HepG2 (cell line): ENCODE measurements around the gene UBAP2L. TPM values are rescaled to one million over a fixed set of nuclear protein-coding genes. Genes with fewer than 3 reads are reported as not detected.

Experiments used
- ATAC-seq: fragments of 200-7000 bp; cut with Tn5 transposase; 3 replicates; pipeline ENCODE4 v1.9.1; 2020; ENCODE audit warnings: mild to moderate bottlenecking, moderate library complexity
- BruUV-seq: library from RNA; stranded (reverse); fragments of 400-500 nt; replicated peaks from 2 replicates; lab custom pipeline; 2021; lab: Mats Ljungman, UMichigan
- CTCF ChIA-PET: fragments of 300-600 bp; formaldehyde crosslinking; extraction: SDS; loops from one replicate; lab custom pipeline; 2021; ENCODE audit warnings: low total read pairs, inconsistent platforms, low intra/inter-chr PET ratio; lab: Yijun Ruan, JAX
- POLR2A ChIA-PET: fragments of 350-600 bp; sonication (Branson Sonifier 250); formaldehyde crosslinking; loops from one replicate; lab custom pipeline; 2020; ENCODE audit warnings: antibody characterized with exemption, inconsistent platforms; lab: Yijun Ruan, JAX
- DNase-seq: peaks from one replicate; pipeline ENCODE4 v3.0.0-alpha.2; 2015; ENCODE audit warnings: low spot score
- FAIRE-seq: peaks from 3 replicates; lab custom pipeline; 2011; peaks lifted over from hg19 to GRCh38; lab: Jason Lieb, UNC
- H2AFZ ChIP-seq: one replicate; pipeline ENCODE4 v1.6.1; 2011; ENCODE audit warnings: low read length, inconsistent platforms
- H3K27ac ChIP-seq: fragments of 300-600 bp; 3 replicates; pipeline ENCODE4 v1.8.0; 2011; ENCODE audit warnings: mixed run types, mild to moderate bottlenecking, mixed read lengths, low read length, inconsistent platforms; ENCODE audit not compliant: insufficient read depth; ENCODE audit errors: extremely low read length
- H3K27me3 ChIP-seq, 2 experiments: fragments of 200-600 bp in 1 of 2; 2 replicates in 1 of 2; 3 replicates in 1 of 2; pipeline versions ENCODE4 v1.6.0 to v1.8.0; 2011; ENCODE audit warnings: low read length in 2 of 2, mild to moderate bottlenecking in 2 of 2, moderate library complexity in 2 of 2, inconsistent platforms in 1 of 2; ENCODE audit not compliant: insufficient read depth in 2 of 2, control insufficient read depth in 1 of 2
- H3K36me3 ChIP-seq, 2 experiments: fragments of 200-600 bp in 1 of 2; replicated peaks in 1 of 2; 2 replicates in 1 of 2; 3 replicates in 1 of 2; pipeline versions ENCODE4 v1.5.1 to v1.8.0; 2011; ENCODE audit warnings: low read length in 2 of 2, inconsistent platforms in 1 of 2; ENCODE audit not compliant: insufficient read depth in 2 of 2, control insufficient read depth in 1 of 2
- H3K4me1 ChIP-seq: 2 replicates; pipeline ENCODE4 v1.5.1; 2012; ENCODE audit warnings: low read length, inconsistent platforms; ENCODE audit not compliant: insufficient read depth
- H3K4me2 ChIP-seq: 2 replicates; pipeline ENCODE4 v1.6.0; 2011; ENCODE audit warnings: low read depth, low read length, inconsistent platforms
- H3K4me3 ChIP-seq, 3 experiments: fragments of 200-600 bp in 1 of 3; sonication (generic), shearing (Covaris generic) in 1 of 3; replicated peaks in 1 of 3; 2 replicates each; pipeline ENCODE4 v1.5.1; 2011 to 2016; ENCODE audit warnings: low read length in 3 of 3, inconsistent platforms in 2 of 3, low read depth in 2 of 3, mild to moderate bottlenecking in 2 of 3, control low read depth in 1 of 3, mixed read lengths in 1 of 3; ENCODE audit not compliant: insufficient read depth in 1 of 3
- H3K79me2 ChIP-seq: one replicate; pipeline ENCODE4 v1.6.1; 2011; ENCODE audit warnings: low read length, inconsistent platforms; ENCODE audit not compliant: insufficient read depth
- H3K9ac ChIP-seq: 2 replicates; pipeline ENCODE4 v1.6.0; 2011; ENCODE audit warnings: mild to moderate bottlenecking, low read depth, low read length, inconsistent platforms; ENCODE audit not compliant: insufficient read depth
- H3K9me3 ChIP-seq: 2 replicates; pipeline ENCODE4 v1.5.1; 2012; ENCODE audit warnings: mild to moderate bottlenecking, low read length
- H4K20me1 ChIP-seq: 2 replicates; pipeline ENCODE4 v1.6.0; 2011; ENCODE audit warnings: inconsistent platforms, mild to moderate bottlenecking, low read length, moderate library complexity; ENCODE audit not compliant: insufficient read depth
- KLF16 ChIP-seq, 2 experiments: sonication (generic) in 1 of 2; formaldehyde crosslinking in 1 of 2; IDR thresholded peaks; 2 replicates each; pipeline versions ENCODE4 v1.6.1 to v1.8.0; 2016 to 2023; ENCODE audit warnings: missing genetic modification reagents in 2 of 2, missing compliant biosample characterization in 1 of 2
- NFIB ChIP-seq: sonication (generic); formaldehyde crosslinking; IDR thresholded peaks from 2 replicates; pipeline ENCODE4 v1.9.0; 2021; ENCODE audit warnings: missing genetic modification reagents, mild to moderate bottlenecking, borderline replicate concordance
- NFIC ChIP-seq: IDR thresholded peaks from 2 replicates; pipeline ENCODE4 v1.6.1; 2012; ENCODE audit warnings: mild to moderate bottlenecking, low read length, inconsistent platforms
- POLR2G ChIP-seq: fragments of 200-400 bp; formaldehyde crosslinking; IDR thresholded peaks from 2 replicates; pipeline ENCODE4 v1.6.1; 2018; ENCODE audit warnings: mild to moderate bottlenecking, low read depth, low read length, moderate library complexity
- ZBTB38 ChIP-seq: sonication (generic); formaldehyde crosslinking; IDR thresholded peaks from 2 replicates; pipeline ENCODE4 v1.5.1; 2020; ENCODE audit warnings: mild to moderate bottlenecking, missing genetic modification reagents
- ZFP36L1 ChIP-seq: sonication (generic); formaldehyde crosslinking; IDR thresholded peaks from 2 replicates; pipeline ENCODE4 v1.8.0; 2022; ENCODE audit warnings: mild to moderate bottlenecking, missing genetic modification reagents, moderate library complexity
- ZNF138 ChIP-seq: sonication (generic); formaldehyde crosslinking; IDR thresholded peaks from 2 replicates; pipeline ENCODE4 v1.5.0; 2020; ENCODE audit warnings: mild to moderate bottlenecking, low read depth, missing genetic modification reagents
- ZNF225 ChIP-seq: sonication (generic); formaldehyde crosslinking; IDR thresholded peaks from 2 replicates; pipeline ENCODE4 v1.4.0; 2020; ENCODE audit warnings: mild to moderate bottlenecking, missing genetic modification reagents
- ZNF33A ChIP-seq: sonication (generic); formaldehyde crosslinking; IDR thresholded peaks from 2 replicates; pipeline ENCODE4 v1.5.1; 2020; ENCODE audit warnings: missing genetic modification reagents, mild to moderate bottlenecking, moderate library complexity, borderline replicate concordance
- ZSCAN31 ChIP-seq: sonication (generic); formaldehyde crosslinking; IDR thresholded peaks from 2 replicates; pipeline ENCODE4 v1.5.0; 2020; ENCODE audit warnings: low read depth, mild to moderate bottlenecking, missing genetic modification reagents
- ZXDC ChIP-seq: sonication (generic); formaldehyde crosslinking; IDR thresholded peaks from 2 replicates; pipeline ENCODE4 v1.5.0; 2020; ENCODE audit warnings: mild to moderate bottlenecking, missing genetic modification reagents
- WGBS: methylation state at CpG from one replicate; pipeline ENCODE4 v1.1.6; 2017; ENCODE audit warnings: low lambda C conversion rate; 5-methylcytosine and 5-hydroxymethylcytosine counted together
- in situ Hi-C: cut with HindIII; loops from 2 replicates; pipeline ENCODE4 v1.10.0; 2017; ENCODE audit warnings: low pct_unique_long_range_greater_than_20kb; ENCODE audit not compliant: extremely low pct_ligation_motif_present
- intact Hi-C: fragments of 100-400 bp; cut with micrococcal nuclease; formaldehyde crosslinking; loops from one replicate; pipeline ENCODE4 v1.10.0; 2022; ENCODE audit not compliant: unreplicated experiment
- polyA plus RNA-seq, 8 experiments: library from polyadenylated mRNA; depleted of rRNA in 3 of 8; stranded (reverse) in 7 of 8; unstranded in 1 of 8; fragments of >200 nt; fragmentation: Illumina TruSeq in 4 of 8; extraction: Trizol in 4 of 8; gene quantifications; 2 replicates each; pipeline versions ENCODE4 v1.2.1 to v1.2.3, GENCODE V29; 2011 to 2016; ENCODE audit warnings: low read depth in 4 of 8, missing spikeins in 1 of 8, mixed read lengths in 1 of 8; ENCODE audit not compliant: insufficient read depth in 1 of 8
- total RNA-seq, 5 experiments: library from RNA; depleted of rRNA; stranded (reverse); fragments of >200 nt; fragmentation: Illumina TruSeq; extraction: Trizol; gene quantifications; 2 replicates each; pipeline ENCODE4 v1.2.3, GENCODE V29; 2016; ENCODE audit warnings: low read depth in 1 of 5
- TF ChIP-seq, protein P1 (sequence below): sonication (generic); formaldehyde crosslinking; IDR thresholded peaks from 2 replicates; pipeline ENCODE4 v1.5.0; 2020; ENCODE audit warnings: mild to moderate bottlenecking, missing genetic modification reagents
- TF ChIP-seq, protein P2 (sequence below): sonication (generic); formaldehyde crosslinking; IDR thresholded peaks from 2 replicates; pipeline ENCODE4 v1.9.0; 2021; ENCODE audit warnings: mild to moderate bottlenecking, missing genetic modification reagents

UBAP2L gene
- total and polyA plus RNA-seq, 2 of the 13 experiments (the other 11 are each of a cell fraction or from before 2014, with no cell fraction given), result 74.2 to 159 TPM

DNA sequence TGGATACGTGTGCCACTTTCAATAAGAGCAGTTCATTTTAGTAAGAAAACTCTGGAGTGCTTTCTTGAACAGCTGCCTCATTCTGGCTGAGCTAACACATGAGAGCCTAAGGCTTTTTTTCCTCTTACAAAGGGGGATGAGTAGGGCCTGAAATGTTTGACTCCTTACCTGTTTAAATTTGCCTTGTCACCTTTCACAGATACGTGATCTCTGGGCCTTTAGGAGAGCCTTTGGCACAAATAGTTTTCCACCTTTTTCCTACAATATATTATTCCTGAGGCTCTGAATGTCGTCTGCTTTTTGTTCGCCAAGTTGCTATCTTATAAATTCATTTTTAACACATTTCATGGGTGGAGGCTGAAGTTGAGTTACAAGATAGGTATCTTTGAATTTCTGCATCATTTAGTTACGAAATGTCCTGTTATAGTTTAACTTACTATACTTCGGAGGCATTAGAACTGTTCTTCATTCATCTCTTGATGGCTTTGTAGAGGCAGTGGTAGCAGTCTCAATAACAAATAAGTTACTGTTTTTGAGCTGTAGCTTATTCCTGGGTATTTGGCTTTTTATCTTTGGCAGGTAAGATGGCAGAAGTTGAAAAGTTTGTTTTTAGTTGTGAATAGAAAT, 17.2 kb downstream of the UBAP2L start:
- CTCF ChIA-PET, result no interaction called here
- 16% methylated on average over 6 of the region's 6 CpGs for WGBS
- H3K27ac ChIP-seq, result peak overlapping the region; percentile 80
- TSS peak; percentile 13 for BruUV-seq
- DNase-seq (peak; percentile 31), ATAC-seq (peak; percentile 46), FAIRE-seq (peak; percentile 26)
- H3K4me3 ChIP-seq, result peak overlapping the region in 1 of 3 experiments; percentile 15; a peak in 1 of 6 replicates
- no peaks in the 10 kb centered on the region for H3K9me3 ChIP-seq
- H2AFZ ChIP-seq, result no peak overlapping the region
- peaks cover 32% of the 10 kb centered on the region for H3K79me2 ChIP-seq
- H3K36me3 ChIP-seq, result peaks cover 18 to 71% of the 10 kb centered on the region in 2 experiments
- intact Hi-C loops (loop anchor here (2.0 kb wide), 1 partner anchor 17 kb away; the partner anchor contains the start of gene UBAP2L), in situ Hi-C loops (no loop called here)
- no peaks in the 10 kb centered on the region for H3K27me3 ChIP-seq
- H3K4me2 ChIP-seq, result peak overlapping the region; percentile 56
- H4K20me1 ChIP-seq, result 0 out of 2 replicates have a peak, but pooled peaks cover 4% of the 10 kb centered on the region
- peaks cover 57% of the 10 kb centered on the region for H3K4me1 ChIP-seq
- peak overlapping the region; percentile 25; the same call in 1 of the 2 replicates for H3K9ac ChIP-seq
- POLR2A ChIA-PET, result interaction anchor here (1.8 to 5.1 kb wide), 2 partner anchors 19 to 38 kb away, joined by 4 to 29 read pairs; partner anchors contain the start of gene UBAP2L
- TF ChIP-seq ZNF138 (no peak), POLR2G (no peak), NFIB (CRISPR knock-in tag) (no peak), ZNF225 (CRISPR knock-in tag) (no peak), ZBTB38 (CRISPR knock-in tag) (no peak), ZNF33A (peak; percentile 58; the same call in 1 of the 2 replicates), NFIC (no peak), ZSCAN31 (CRISPR knock-in tag) (no peak), ZFP36L1 (CRISPR knock-in tag) (no peak), KLF16 (CRISPR knock-in tag; IDR thresholded peaks at IDR 0.05) (no peak; a peak in 1 of 4 replicates), ZXDC (CRISPR knock-in tag) (no peak)
- TF ChIP-seq, protein P1, sequence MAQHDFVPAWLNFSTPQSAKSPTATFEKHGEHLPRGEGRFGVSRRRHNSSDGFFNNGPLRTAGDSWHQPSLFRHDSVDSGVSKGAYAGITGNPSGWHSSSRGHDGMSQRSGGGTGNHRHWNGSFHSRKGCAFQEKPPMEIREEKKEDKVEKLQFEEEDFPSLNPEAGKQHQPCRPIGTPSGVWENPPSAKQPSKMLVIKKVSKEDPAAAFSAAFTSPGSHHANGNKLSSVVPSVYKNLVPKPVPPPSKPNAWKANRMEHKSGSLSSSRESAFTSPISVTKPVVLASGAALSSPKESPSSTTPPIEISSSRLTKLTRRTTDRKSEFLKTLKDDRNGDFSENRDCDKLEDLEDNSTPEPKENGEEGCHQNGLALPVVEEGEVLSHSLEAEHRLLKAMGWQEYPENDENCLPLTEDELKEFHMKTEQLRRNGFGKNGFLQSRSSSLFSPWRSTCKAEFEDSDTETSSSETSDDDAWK (CRISPR knock-in tag), result no peak
- TF ChIP-seq, protein P2, sequence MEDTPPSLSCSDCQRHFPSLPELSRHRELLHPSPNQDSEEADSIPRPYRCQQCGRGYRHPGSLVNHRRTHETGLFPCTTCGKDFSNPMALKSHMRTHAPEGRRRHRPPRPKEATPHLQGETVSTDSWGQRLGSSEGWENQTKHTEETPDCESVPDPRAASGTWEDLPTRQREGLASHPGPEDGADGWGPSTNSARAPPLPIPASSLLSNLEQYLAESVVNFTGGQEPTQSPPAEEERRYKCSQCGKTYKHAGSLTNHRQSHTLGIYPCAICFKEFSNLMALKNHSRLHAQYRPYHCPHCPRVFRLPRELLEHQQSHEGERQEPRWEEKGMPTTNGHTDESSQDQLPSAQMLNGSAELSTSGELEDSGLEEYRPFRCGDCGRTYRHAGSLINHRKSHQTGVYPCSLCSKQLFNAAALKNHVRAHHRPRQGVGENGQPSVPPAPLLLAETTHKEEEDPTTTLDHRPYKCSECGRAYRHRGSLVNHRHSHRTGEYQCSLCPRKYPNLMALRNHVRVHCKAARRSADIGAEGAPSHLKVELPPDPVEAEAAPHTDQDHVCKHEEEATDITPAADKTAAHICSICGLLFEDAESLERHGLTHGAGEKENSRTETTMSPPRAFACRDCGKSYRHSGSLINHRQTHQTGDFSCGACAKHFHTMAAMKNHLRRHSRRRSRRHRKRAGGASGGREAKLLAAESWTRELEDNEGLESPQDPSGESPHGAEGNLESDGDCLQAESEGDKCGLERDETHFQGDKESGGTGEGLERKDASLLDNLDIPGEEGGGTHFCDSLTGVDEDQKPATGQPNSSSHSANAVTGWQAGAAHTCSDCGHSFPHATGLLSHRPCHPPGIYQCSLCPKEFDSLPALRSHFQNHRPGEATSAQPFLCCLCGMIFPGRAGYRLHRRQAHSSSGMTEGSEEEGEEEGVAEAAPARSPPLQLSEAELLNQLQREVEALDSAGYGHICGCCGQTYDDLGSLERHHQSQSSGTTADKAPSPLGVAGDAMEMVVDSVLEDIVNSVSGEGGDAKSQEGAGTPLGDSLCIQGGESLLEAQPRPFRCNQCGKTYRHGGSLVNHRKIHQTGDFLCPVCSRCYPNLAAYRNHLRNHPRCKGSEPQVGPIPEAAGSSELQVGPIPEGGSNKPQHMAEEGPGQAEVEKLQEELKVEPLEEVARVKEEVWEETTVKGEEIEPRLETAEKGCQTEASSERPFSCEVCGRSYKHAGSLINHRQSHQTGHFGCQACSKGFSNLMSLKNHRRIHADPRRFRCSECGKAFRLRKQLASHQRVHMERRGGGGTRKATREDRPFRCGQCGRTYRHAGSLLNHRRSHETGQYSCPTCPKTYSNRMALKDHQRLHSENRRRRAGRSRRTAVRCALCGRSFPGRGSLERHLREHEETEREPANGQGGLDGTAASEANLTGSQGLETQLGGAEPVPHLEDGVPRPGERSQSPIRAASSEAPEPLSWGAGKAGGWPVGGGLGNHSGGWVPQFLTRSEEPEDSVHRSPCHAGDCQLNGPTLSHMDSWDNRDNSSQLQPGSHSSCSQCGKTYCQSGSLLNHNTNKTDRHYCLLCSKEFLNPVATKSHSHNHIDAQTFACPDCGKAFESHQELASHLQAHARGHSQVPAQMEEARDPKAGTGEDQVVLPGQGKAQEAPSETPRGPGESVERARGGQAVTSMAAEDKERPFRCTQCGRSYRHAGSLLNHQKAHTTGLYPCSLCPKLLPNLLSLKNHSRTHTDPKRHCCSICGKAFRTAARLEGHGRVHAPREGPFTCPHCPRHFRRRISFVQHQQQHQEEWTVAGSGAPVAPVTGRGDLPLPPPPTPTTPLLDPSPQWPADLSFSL (CRISPR knock-in tag), result no peak
